ENCODE results near the gene PBX3.

DNA sequence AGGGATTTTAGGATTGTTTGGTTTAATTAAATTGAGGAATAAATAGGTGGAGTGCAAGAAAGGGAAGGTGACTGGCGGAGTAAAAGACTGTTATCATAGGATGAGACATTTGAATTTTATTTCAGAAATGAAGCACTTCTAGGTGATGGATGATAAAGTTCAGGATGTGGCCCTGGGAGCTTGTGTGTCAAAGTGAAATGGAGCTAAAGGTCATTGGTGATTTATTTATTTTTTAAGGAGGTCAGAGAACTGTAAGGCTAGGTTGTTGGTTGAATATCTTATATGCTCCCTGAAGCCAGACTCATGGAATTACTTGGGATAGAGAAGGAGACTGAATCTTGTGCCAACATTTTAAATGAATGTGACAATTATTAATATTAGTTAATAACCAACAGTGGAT lies 40.5 kb downstream of the PBX3 start:
- TF ChIP-seq, protein P1, sequence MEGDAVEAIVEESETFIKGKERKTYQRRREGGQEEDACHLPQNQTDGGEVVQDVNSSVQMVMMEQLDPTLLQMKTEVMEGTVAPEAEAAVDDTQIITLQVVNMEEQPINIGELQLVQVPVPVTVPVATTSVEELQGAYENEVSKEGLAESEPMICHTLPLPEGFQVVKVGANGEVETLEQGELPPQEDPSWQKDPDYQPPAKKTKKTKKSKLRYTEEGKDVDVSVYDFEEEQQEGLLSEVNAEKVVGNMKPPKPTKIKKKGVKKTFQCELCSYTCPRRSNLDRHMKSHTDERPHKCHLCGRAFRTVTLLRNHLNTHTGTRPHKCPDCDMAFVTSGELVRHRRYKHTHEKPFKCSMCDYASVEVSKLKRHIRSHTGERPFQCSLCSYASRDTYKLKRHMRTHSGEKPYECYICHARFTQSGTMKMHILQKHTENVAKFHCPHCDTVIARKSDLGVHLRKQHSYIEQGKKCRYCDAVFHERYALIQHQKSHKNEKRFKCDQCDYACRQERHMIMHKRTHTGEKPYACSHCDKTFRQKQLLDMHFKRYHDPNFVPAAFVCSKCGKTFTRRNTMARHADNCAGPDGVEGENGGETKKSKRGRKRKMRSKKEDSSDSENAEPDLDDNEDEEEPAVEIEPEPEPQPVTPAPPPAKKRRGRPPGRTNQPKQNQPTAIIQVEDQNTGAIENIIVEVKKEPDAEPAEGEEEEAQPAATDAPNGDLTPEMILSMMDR (conservative IDR thresholded peaks at IDR 0.05; ENCODE audit: low read length), result no peak
- no peak for TF ChIP-seq EZH2phosphoT487 (IDR thresholded peaks at IDR 0.05; ENCODE audit: borderline replicate concordance, low read depth, low read length)

Measured in OCI-LY7 (cell line).